ENCODE results near the gene CYP26A1. TPM values are rescaled to one million over a fixed set of nuclear protein-coding genes. Genes with fewer than 3 reads are reported as not detected.
A peak's percentile ranks its signal among the peaks of the same experiment; 100 is the strongest.

The CYP26A1 gene
- total RNA-seq, 1 experiment from 2014 or later: not detected

DNA sequence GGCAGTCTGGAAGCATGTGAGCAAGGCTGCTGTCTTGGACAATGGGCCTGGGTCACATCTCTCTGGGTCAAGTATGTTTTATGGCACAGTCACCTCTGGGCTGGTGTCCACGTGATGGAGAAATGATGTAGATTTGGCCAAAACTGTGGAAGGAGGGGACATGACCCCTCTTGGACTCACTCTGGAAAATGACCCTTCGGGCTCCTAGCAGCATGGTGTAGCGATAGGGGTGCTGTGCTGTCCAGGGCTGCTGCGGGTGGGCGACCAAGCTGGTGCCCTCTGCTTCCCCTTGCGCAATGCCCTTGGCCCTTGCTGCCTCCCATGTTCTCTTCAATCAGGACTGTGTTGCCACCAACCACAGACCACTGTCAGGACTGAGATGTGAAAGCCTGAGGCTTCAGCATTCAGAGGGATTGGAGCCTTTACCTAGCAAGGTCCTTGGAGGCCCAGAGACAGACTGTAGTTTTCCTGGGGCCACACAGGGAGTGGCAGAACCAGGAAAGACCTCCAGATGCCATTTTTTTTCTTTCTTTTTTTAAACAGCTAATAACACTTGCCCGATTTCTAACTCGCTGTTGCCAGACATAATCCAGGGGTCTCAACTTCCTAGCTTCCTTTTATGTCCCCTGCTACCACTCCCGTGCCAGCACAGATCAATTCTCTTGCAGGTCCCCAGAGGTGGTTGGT lies 6.1 kb downstream of the CYP26A1 start:
- peak overlapping the region; percentile 72 for H3K27ac Mint-ChIP-seq (ENCODE audit: low read depth, unreplicated experiment)
- TF ChIP-seq, protein P1, sequence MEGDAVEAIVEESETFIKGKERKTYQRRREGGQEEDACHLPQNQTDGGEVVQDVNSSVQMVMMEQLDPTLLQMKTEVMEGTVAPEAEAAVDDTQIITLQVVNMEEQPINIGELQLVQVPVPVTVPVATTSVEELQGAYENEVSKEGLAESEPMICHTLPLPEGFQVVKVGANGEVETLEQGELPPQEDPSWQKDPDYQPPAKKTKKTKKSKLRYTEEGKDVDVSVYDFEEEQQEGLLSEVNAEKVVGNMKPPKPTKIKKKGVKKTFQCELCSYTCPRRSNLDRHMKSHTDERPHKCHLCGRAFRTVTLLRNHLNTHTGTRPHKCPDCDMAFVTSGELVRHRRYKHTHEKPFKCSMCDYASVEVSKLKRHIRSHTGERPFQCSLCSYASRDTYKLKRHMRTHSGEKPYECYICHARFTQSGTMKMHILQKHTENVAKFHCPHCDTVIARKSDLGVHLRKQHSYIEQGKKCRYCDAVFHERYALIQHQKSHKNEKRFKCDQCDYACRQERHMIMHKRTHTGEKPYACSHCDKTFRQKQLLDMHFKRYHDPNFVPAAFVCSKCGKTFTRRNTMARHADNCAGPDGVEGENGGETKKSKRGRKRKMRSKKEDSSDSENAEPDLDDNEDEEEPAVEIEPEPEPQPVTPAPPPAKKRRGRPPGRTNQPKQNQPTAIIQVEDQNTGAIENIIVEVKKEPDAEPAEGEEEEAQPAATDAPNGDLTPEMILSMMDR (IDR thresholded peaks at IDR 0.05; ENCODE audit: unreplicated experiment): no peak
- intact Hi-C loops (cut with micrococcal nuclease): loop anchor here (1.0 to 5.0 kb wide), 3 partner anchors 209 to 432 kb away; no protein-coding TSS in a partner anchor
- no peaks in the 10 kb centered on the region for H3K9me3 Mint-ChIP-seq (ENCODE audit: unreplicated experiment)
- no peaks in the 10 kb centered on the region for H3K36me3 Mint-ChIP-seq (ENCODE audit: insufficient read depth, unreplicated experiment)
- ChIA-PET POLR2A (no interaction called here), CTCF (interaction anchor here (0.6 to 3.9 kb wide), 65 partner anchors 8 to 930 kb away, joined by 3 to 41 read pairs (median 4); no protein-coding TSS in a partner anchor)
- peak overlapping the region; percentile 29 for H3K4me3 Mint-ChIP-seq (ENCODE audit: unreplicated experiment)
- DNase-seq (ENCODE audit: unreplicated experiment): no peak
- BruUV-seq (replicated peaks): no TSS peak
- H3K4me1 Mint-ChIP-seq (ENCODE audit: insufficient read depth, unreplicated experiment): peaks cover 5% of the 10 kb centered on the region
- peaks cover 24% of the 10 kb centered on the region for H3K27me3 Mint-ChIP-seq (ENCODE audit: insufficient read depth, unreplicated experiment)

DNA sequence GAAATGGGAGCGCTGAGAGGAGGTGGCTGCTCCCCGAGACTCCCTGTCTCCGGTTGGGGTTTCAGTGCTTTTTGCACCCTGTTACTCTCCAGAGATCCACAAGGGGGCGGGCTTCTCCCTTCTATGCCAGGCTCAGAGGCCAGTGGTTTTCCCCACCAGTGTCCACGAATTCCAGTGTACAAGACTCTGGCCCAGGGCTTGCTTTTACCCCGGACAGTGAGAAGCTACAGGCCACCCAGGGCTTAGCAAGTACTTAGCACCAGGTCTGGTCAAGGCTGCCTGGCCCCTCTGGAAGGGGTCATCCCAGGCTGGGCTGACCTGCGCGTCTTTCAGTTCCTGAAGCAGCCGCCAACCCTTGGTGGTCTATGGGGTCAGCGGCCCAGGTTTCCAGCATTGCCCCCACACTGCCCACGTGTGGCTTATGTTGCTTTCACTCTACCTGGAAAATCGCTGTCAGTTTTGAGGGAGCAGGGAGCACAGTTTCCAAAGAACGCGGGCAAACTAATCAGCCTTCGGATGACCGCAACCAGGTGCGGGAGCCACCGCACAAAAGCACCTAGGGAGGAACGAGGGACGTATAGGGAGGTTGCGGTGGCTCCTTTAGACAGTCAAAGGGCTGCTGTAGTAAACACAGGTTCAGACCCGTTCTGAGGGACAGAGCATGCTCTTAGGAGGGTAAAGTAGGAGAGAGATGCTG lies 6.8 kb downstream of the CYP26A1 start:
- Mint-ChIP-seq H3K4me1 (ENCODE audit: insufficient read depth, unreplicated experiment) (peaks cover 5% of the 10 kb centered on the region), H3K9me3 (ENCODE audit: unreplicated experiment) (no peaks in the 10 kb centered on the region), H3K4me3 (ENCODE audit: unreplicated experiment) (peak overlapping the region; percentile 29), H3K27me3 (ENCODE audit: insufficient read depth, unreplicated experiment) (peaks cover 17% of the 10 kb centered on the region), H3K36me3 (ENCODE audit: insufficient read depth, unreplicated experiment) (no peaks in the 10 kb centered on the region), H3K27ac (ENCODE audit: low read depth, unreplicated experiment) (peak overlapping the region; percentile 72)
- intact Hi-C loops (cut with micrococcal nuclease): loop anchor here (1.0 to 5.0 kb wide), 3 partner anchors 209 to 432 kb away; no protein-coding TSS in a partner anchor
- TF ChIP-seq, protein P1 (IDR thresholded peaks at IDR 0.05; ENCODE audit: unreplicated experiment): peak; percentile 86
- ChIA-PET POLR2A (no interaction called here), CTCF (interaction anchor here (0.6 to 3.9 kb wide), 79 partner anchors 7 to 930 kb away, joined by 3 to 41 read pairs (median 4); no protein-coding TSS in a partner anchor)
- peak; percentile 57 for DNase-seq (ENCODE audit: unreplicated experiment)
- no TSS peak for BruUV-seq (replicated peaks)

DNA sequence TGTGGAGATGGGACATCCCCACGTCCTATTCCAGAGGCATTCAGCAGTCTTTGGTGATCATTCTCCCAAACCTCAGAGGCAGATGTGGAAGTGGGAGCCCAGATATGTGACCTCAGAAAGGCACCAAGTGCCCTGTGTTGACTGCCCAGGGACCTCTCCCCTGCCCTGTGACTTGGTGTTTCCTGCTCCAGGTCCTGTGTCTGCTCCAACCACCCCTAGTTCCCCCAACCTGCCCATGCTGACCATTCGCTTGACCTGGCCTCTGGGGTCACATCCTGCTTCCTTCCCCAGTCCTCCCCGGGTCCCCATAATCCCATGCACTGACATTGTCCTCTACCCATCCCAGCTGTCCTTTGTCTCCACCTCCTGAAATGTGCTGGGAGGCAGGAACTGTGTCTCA lies 7.6 kb downstream of the CYP26A1 start:
- no peaks in the 10 kb centered on the region for H3K36me3 Mint-ChIP-seq (ENCODE audit: insufficient read depth, unreplicated experiment)

More for the DNA sequence above, 7.6 kb downstream of the CYP26A1 start:
- no TSS peak for BruUV-seq (replicated peaks)
- ChIA-PET CTCF (interaction anchor here (0.5 to 3.9 kb wide), 30 partner anchors 8 to 475 kb away, joined by 3 to 41 read pairs (median 4); no protein-coding TSS in a partner anchor), POLR2A (no interaction called here)
- Mint-ChIP-seq H3K4me3 (ENCODE audit: unreplicated experiment) (no peak overlapping the region), H3K4me1 (ENCODE audit: insufficient read depth, unreplicated experiment) (peaks cover 5% of the 10 kb centered on the region), H3K9me3 (ENCODE audit: unreplicated experiment) (no peaks in the 10 kb centered on the region), H3K27ac (ENCODE audit: low read depth, unreplicated experiment) (no peak overlapping the region), H3K27me3 (ENCODE audit: insufficient read depth, unreplicated experiment) (peaks cover 9% of the 10 kb centered on the region)
- TF ChIP-seq, protein P1 (IDR thresholded peaks at IDR 0.05; ENCODE audit: unreplicated experiment): no peak
- intact Hi-C loops (cut with micrococcal nuclease): loop anchor here (2.0 to 5.0 kb wide), 2 partner anchors 271 to 431 kb away; no protein-coding TSS in a partner anchor
- no peak for DNase-seq (ENCODE audit: unreplicated experiment)
